ENCODE results near the gene DDX1. TPM values are rescaled to one million over a fixed set of nuclear protein-coding genes. Genes with fewer than 3 reads are reported as not detected.

DDX1 gene
- polyA plus RNA-seq, 1 donor (not counting 4 experiments of a cell fraction or from before 2014, with no cell fraction given): 140 TPM

DNA sequence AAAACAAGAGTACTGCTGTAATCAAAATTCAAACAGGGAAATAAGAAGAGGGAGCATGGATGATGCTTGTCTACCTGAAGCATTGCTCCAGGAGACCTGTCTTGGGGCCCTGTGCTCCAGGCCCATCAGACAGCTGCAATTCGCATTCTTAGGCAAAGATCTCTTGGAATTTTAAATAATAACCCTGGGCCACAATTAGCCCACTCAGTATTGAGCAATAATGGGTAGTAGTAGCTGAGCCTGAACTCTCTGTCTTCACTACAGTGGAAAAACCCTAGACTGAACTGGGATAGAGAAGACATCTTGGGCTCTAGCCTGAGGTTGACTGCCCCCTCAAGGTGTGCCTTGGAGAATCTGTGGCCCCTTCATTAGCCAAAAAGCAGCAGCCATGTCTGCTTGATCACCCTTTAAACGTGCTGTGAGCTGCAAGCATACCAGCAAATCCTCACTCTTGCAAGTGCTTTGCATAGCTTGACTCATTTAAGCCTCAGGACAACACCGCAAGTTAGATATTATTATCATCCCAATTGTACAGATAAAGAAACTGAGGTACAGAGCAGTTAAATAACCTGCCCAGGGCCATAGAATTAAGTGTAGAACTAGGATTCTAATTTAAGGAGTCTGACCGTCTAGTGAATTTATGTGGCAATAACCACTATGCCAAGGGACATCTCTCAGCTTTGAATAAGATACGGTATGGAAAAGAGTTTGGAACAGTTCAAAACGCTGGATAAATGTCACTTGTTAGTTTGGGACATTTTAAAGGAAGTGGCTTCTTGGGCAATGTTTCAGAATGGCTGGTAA lies 69.0 kb downstream of the DDX1 start:
- FAIRE-seq (no peak), DNase-seq (ENCODE audit: low read depth, low spot score) (no peak)
- no peak for TF ChIP-seq EZH2 (IDR thresholded peaks at IDR 0.05; ENCODE audit: low read length)
- no peak for TF ChIP-seq CTCF (optimal IDR thresholded peaks at IDR 0.05 in 1 of 3, IDR thresholded peaks at IDR 0.05 in 1 of 3, conservative IDR thresholded peaks at IDR 0.05 in 1 of 3; ENCODE audit: extremely low read depth in 1 of 3, insufficient read depth in 2 of 3, low read length in 3 of 3)
- no peaks in the 10 kb centered on the region for H3K9me1 ChIP-seq (ENCODE audit: control insufficient read depth, extremely low read depth, insufficient read depth, low read length)
- no peak overlapping the region for H3K27ac ChIP-seq (ENCODE audit: control insufficient read depth, insufficient read depth, low read length)
- no peaks in the 10 kb centered on the region for H3K36me3 ChIP-seq (ENCODE audit: control insufficient read depth in 2 of 2, extremely low read depth in 1 of 2, insufficient read depth in 2 of 2, low read length in 2 of 2)
- dilution Hi-C loops (cut with MboI; ENCODE audit: extremely low pct_ligation_motif_present, low sequenced_read_pairs): no loop called here
- no peak overlapping the region for H3K4me3 ChIP-seq (ENCODE audit: control insufficient read depth in 2 of 3, extremely low read depth in 1 of 3, insufficient read depth in 2 of 3, low read depth in 1 of 3, low read length in 3 of 3)
- no peaks in the 10 kb centered on the region for H4K20me1 ChIP-seq (ENCODE audit: control insufficient read depth, extremely low read depth, insufficient read depth, low read length)
- no peaks in the 10 kb centered on the region for H3K79me2 ChIP-seq (ENCODE audit: control insufficient read depth, insufficient read depth, low read length)
- no peak overlapping the region for H3K9ac ChIP-seq (ENCODE audit: control insufficient read depth, extremely low read depth, insufficient read depth, low read length)
- no peaks in the 10 kb centered on the region for H3K9me3 ChIP-seq (ENCODE audit: control insufficient read depth, low read depth, low read length)
- H2AFZ ChIP-seq (ENCODE audit: control insufficient read depth, low read length): no peak overlapping the region
- no peak overlapping the region for H3K4me2 ChIP-seq (ENCODE audit: control insufficient read depth, extremely low read depth, insufficient read depth, low read depth, low read length)
- no peaks in the 10 kb centered on the region for H3K27me3 ChIP-seq (ENCODE audit: control insufficient read depth, extremely low read depth, insufficient read depth, low read length)
- no peaks in the 10 kb centered on the region for H3K4me1 ChIP-seq (ENCODE audit: control insufficient read depth, extremely low read depth, insufficient read depth, low read length)

DNA sequence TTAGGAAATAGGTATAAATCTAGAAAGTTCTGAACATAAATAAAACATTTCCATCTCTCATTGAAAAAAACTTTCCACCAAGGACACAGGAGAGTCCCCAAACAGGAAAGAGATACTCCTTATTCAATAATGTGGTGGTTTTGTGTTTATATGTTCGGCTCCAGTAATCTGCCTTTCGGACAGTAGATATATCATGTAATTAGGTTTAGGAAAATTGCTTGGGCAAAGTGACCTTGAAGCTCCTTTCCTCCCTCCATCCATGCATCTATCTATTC lies 69.6 kb downstream of the DDX1 start:
- no peaks in the 10 kb centered on the region for H3K9me3 ChIP-seq (ENCODE audit: control insufficient read depth, low read depth, low read length)
- no peaks in the 10 kb centered on the region for H4K20me1 ChIP-seq (ENCODE audit: control insufficient read depth, extremely low read depth, insufficient read depth, low read length)
- H3K4me2 ChIP-seq (ENCODE audit: control insufficient read depth, extremely low read depth, insufficient read depth, low read depth, low read length): no peak overlapping the region
- H3K27ac ChIP-seq (ENCODE audit: control insufficient read depth, insufficient read depth, low read length): no peak overlapping the region
- no peaks in the 10 kb centered on the region for H3K9me1 ChIP-seq (ENCODE audit: control insufficient read depth, extremely low read depth, insufficient read depth, low read length)
- DNase-seq (ENCODE audit: low read depth, low spot score) (no peak), FAIRE-seq (no peak)
- dilution Hi-C loops (cut with MboI; ENCODE audit: extremely low pct_ligation_motif_present, low sequenced_read_pairs): no loop called here
- no peak overlapping the region for H2AFZ ChIP-seq (ENCODE audit: control insufficient read depth, low read length)
- no peaks in the 10 kb centered on the region for H3K27me3 ChIP-seq (ENCODE audit: control insufficient read depth, extremely low read depth, insufficient read depth, low read length)
- H3K4me3 ChIP-seq (ENCODE audit: control insufficient read depth in 2 of 3, extremely low read depth in 1 of 3, insufficient read depth in 2 of 3, low read depth in 1 of 3, low read length in 3 of 3): no peak overlapping the region
- H3K79me2 ChIP-seq (ENCODE audit: control insufficient read depth, insufficient read depth, low read length): no peaks in the 10 kb centered on the region
- TF ChIP-seq CTCF (optimal IDR thresholded peaks at IDR 0.05 in 1 of 3, IDR thresholded peaks at IDR 0.05 in 1 of 3, conservative IDR thresholded peaks at IDR 0.05 in 1 of 3; ENCODE audit: extremely low read depth in 1 of 3, insufficient read depth in 2 of 3, low read length in 3 of 3) (no peak), EZH2 (IDR thresholded peaks at IDR 0.05; ENCODE audit: low read length) (no peak)
- no peaks in the 10 kb centered on the region for H3K36me3 ChIP-seq (ENCODE audit: control insufficient read depth in 2 of 2, extremely low read depth in 1 of 2, insufficient read depth in 2 of 2, low read length in 2 of 2)
- peaks cover 1% of the 10 kb centered on the region for H3K4me1 ChIP-seq (ENCODE audit: control insufficient read depth, extremely low read depth, insufficient read depth, low read length)
- no peak overlapping the region for H3K9ac ChIP-seq (ENCODE audit: control insufficient read depth, extremely low read depth, insufficient read depth, low read length)

Measured in keratinocyte (primary cell).